Measurements from ENCODE around the gene CNTLN. TPM values are rescaled to one million over a fixed set of nuclear protein-coding genes. Genes with fewer than 3 reads are reported as not detected.
"Not testable (repeated sequence)": the region's sequence is repeated elsewhere in the genome, so short reads cannot be mapped to it uniquely, and the experiment has no call there.

The CNTLN gene
- total RNA-seq, 1 donor from 2014 or later = 4.1 TPM

DNA sequence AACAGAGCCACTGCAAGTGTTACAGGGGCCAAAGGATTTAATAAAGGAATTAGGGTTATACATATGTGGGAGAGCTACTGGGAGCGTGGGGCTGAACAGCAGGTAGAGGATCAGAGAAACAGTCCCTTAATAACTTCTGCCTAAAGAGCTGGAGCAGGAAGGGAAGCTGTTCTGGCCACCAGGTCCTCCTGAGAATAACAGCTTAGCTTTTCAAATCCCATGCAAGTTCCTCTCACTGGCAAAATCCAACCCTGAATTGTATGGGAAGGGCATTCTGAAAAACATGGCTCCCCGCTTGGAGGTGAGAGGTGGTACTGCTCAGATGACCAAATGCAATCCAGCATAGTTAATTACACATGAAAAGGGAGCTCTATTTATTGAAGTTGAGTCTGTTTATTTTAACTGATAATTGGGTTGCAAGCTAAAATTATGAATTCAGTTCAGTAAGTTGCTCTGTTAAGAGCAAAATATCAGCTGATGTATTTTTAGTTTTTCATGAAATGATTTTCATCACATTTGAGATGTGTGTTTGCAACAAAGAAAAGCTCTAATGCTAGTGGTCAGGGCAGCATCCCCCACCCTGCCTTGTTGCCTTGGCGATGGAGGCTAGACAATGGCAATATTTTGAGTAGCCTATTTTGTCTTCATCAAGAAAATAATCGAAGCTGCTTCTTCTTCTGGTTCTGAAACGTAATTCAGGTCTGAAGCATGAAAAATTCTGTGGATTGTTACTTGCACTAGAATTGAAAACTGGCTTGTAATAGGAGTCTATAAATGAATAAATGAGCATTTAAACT, 385.6 kb downstream of the CNTLN start:
- TF ChIP-seq, protein P1, sequence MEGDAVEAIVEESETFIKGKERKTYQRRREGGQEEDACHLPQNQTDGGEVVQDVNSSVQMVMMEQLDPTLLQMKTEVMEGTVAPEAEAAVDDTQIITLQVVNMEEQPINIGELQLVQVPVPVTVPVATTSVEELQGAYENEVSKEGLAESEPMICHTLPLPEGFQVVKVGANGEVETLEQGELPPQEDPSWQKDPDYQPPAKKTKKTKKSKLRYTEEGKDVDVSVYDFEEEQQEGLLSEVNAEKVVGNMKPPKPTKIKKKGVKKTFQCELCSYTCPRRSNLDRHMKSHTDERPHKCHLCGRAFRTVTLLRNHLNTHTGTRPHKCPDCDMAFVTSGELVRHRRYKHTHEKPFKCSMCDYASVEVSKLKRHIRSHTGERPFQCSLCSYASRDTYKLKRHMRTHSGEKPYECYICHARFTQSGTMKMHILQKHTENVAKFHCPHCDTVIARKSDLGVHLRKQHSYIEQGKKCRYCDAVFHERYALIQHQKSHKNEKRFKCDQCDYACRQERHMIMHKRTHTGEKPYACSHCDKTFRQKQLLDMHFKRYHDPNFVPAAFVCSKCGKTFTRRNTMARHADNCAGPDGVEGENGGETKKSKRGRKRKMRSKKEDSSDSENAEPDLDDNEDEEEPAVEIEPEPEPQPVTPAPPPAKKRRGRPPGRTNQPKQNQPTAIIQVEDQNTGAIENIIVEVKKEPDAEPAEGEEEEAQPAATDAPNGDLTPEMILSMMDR (IDR thresholded peaks at IDR 0.05; ENCODE audit: insufficient read depth, low read length, poor library complexity, severe bottlenecking) = no peak
- no peaks in the 10 kb centered on the region for H3K36me3 ChIP-seq (ENCODE audit: control insufficient read depth, insufficient read depth, low read length)
- DNase-seq (ENCODE audit: low read depth) = no peak
- no peak overlapping the region for H3K4me3 ChIP-seq (ENCODE audit: low read depth, low read length)
- no peaks in the 10 kb centered on the region for H3K27me3 ChIP-seq (ENCODE audit: control insufficient read depth, insufficient read depth, low read length)

DNA sequence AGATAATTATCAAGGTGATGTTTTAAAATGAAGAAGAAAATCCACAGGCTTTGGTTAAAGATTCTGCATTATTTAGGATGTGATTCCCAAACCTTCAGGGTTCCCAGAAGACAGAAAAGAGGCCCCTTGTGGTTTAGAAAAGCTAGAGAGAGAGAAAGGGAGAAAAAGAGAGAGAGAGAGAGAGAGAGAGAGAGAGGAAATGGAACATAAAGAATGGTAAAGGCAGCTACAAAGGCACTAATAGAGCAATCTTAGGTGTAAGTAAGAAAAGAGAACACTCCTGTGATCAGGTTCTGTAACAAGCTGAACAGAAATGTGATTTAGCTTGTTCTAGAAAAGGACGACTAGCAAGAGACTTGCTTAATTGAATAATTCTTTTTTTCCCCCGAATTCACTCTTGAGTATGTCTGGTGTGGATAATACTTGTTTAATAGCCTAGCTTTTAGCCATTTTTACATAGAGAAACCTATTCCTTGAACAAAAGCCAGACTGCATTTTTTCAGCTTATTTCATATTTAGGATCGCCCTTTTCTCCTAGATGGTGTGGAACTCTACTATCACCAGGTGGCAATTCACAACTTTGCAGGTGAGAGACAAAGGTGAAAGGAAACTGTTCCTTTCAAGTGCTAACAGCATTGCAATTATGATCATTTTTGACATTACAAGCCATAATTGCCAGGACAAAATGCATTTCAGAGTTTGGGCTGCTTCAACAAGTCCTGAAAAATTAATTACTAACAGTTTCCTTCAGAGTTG, 386.4 kb downstream of the CNTLN start:
- no peak overlapping the region for H3K4me3 ChIP-seq (ENCODE audit: low read depth, low read length)

DNA sequence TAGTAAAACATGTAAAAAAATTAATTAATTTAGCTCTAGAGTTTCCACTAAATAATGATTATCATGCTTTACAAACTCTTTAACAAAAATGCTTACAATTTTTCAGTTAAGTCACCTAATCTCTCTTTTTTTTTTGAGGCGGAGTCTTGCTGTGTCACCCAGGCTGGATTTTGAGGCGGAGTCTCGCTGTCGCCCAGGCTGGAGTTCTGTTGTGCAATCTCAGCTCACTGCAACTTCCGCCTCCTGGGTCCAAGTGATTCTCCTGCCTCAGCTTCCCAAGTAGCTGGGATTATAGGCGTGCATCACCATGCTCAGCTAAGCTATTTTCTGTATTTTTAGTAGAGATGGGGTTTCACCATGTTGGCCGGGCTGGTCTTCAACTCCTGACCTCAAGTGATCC, 391.9 kb downstream of the CNTLN start:
- not testable (repeated sequence) for DNase-seq (ENCODE audit: low read depth); H3K36me3 ChIP-seq (ENCODE audit: control insufficient read depth, insufficient read depth, low read length); H3K27me3 ChIP-seq (ENCODE audit: control insufficient read depth, insufficient read depth, low read length); H3K4me3 ChIP-seq (ENCODE audit: low read depth, low read length)

More for the DNA sequence above, 386.4 kb downstream of the CNTLN start:
- H3K36me3 ChIP-seq (ENCODE audit: control insufficient read depth, insufficient read depth, low read length) = no peaks in the 10 kb centered on the region
- TF ChIP-seq, protein P1 (IDR thresholded peaks at IDR 0.05; ENCODE audit: insufficient read depth, low read length, poor library complexity, severe bottlenecking) = no peak
- DNase-seq (ENCODE audit: low read depth) = no peak
- no peaks in the 10 kb centered on the region for H3K27me3 ChIP-seq (ENCODE audit: control insufficient read depth, insufficient read depth, low read length)

DNA sequence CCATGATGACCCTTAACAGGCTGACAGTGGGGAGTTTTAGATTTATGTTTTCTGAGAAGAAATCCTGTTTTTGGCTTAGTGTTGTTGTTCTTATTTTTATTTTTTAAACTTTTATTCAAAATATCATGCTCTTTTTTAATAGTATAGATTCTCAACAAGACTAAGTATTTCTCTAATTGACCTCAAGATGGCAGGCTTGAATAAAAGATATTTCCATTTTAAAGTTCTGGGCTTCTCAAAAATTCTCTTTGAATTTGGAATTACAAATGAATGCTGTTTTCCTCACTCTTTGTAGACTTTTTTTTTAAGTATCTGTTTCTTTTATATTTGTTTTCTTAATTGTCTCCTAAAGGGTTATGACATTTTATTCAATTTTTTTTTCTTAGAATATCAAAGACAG, 394.0 kb downstream of the CNTLN start:
- Histone ChIP-seq H3K4me3 (ENCODE audit: low read depth, low read length) (no peak overlapping the region), H3K36me3 (ENCODE audit: control insufficient read depth, insufficient read depth, low read length) (no peaks in the 10 kb centered on the region), H3K27me3 (ENCODE audit: control insufficient read depth, insufficient read depth, low read length) (no peaks in the 10 kb centered on the region)
- no peak for DNase-seq (ENCODE audit: low read depth)
- TF ChIP-seq, protein P1 (IDR thresholded peaks at IDR 0.05; ENCODE audit: insufficient read depth, low read length, poor library complexity, severe bottlenecking) = no peak

DNA sequence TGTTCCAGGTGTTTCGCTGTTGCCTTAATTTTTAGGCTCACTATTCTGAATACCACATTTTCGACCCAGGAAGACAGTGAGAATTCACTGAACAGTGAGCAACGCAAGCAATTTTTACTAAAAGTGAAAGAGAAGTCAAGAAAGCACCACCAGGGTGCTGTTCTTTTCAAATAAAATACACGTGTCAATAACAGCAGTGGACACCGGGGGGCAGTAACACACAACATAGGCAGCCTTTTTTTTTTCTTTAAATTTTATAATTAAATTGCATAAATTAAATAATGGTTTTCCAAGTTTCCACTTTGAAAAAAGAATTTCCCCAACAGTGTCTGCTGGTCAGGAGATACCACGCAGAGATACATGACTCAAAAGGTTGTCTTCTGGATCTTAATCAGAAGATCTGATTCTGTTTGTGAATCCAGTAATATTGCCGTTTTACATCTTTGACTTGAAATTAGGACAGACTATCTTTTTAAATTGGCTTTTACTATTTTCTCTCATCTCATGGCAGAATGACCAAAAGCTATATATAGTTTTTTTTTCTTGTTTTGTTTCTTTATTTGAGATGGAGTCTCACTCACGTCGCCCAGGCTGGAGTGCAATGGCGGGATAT, 396.9 kb downstream of the CNTLN start:
- Histone ChIP-seq H3K4me3 (ENCODE audit: low read depth, low read length) (no peak overlapping the region), H3K36me3 (ENCODE audit: control insufficient read depth, insufficient read depth, low read length) (no peaks in the 10 kb centered on the region), H3K27me3 (ENCODE audit: control insufficient read depth, insufficient read depth, low read length) (no peaks in the 10 kb centered on the region)
- DNase-seq (ENCODE audit: low read depth) = peak; percentile 10
- TF ChIP-seq, protein P1 (IDR thresholded peaks at IDR 0.05; ENCODE audit: insufficient read depth, low read length, poor library complexity, severe bottlenecking) = peak; percentile 72

DNA sequence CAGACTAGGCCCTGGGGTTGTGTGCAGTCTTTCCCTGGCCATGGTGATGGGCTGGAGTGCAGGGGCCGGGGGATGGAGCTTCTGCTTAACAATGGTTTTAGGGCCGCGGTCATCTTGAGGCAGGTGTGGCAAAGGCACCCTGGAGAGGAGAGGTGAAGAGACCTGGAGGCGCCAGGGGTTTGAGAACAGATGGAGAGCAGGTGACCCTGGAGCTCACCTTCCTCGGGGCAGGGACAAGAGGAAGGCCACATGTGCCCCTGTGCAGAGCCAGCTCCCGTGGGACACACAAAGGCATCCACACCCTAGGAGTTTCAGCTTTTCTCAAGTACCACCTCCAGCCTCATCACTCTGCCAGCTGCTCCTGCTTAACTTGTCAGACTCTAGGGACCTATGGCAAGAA, 397.6 kb downstream of the CNTLN start:
- TF ChIP-seq, protein P1 (IDR thresholded peaks at IDR 0.05; ENCODE audit: insufficient read depth, low read length, poor library complexity, severe bottlenecking) = no peak
- Histone ChIP-seq H3K4me3 (ENCODE audit: low read depth, low read length) (no peak overlapping the region), H3K36me3 (ENCODE audit: control insufficient read depth, insufficient read depth, low read length) (no peaks in the 10 kb centered on the region), H3K27me3 (ENCODE audit: control insufficient read depth, insufficient read depth, low read length) (no peaks in the 10 kb centered on the region)
- no peak for DNase-seq (ENCODE audit: low read depth)
